ENCODE data around the gene ATP6V1G2. TPM values are rescaled to one million over a fixed set of nuclear protein-coding genes. Genes with fewer than 3 reads are reported as not detected.

ATP6V1G2 gene
- total and polyA plus RNA-seq, 2 experiments from 2014 or later, result 2.4 to 2.7 TPM

DNA sequence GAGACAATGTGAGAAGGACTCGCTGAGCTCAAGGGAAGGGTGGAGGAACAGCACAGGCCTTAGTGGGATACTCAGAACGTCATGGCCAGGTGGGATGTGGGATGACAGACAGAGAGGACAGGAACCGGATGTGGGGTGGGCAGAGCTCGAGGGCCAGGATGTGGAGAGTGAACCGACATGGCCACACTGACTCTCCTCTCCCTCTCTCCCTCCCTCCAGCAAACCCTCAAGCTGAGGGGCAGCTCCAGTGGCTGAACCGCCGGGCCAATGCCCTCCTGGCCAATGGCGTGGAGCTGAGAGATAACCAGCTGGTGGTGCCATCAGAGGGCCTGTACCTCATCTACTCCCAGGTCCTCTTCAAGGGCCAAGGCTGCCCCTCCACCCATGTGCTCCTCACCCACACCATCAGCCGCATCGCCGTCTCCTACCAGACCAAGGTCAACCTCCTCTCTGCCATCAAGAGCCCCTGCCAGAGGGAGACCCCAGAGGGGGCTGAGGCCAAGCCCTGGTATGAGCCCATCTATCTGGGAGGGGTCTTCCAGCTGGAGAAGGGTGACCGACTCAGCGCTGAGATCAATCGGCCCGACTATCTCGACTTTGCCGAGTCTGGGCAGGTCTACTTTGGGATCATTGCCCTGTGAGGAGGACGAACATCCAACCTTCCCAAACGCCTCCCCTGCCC is 30.6 kb upstream of the ATP6V1G2 start:
- Histone ChIP-seq H3K4me3 (no peak overlapping the region), H3K9me2 (ENCODE audit: insufficient read depth) (no peaks in the 10 kb centered on the region), H3K27ac (ENCODE audit: low read depth) (no peak overlapping the region), H3K36me3 (ENCODE audit: insufficient read depth) (no peaks in the 10 kb centered on the region), H3K79me2 (replicated peaks; ENCODE audit: insufficient read depth) (no peaks in the 10 kb centered on the region), H4K20me1 (replicated peaks; ENCODE audit: insufficient read depth) (no peaks in the 10 kb centered on the region), H3K4me2 (no peak overlapping the region), H3K27me3 (ENCODE audit: insufficient read depth) (peaks cover 18% of the 10 kb centered on the region), H3F3A (replicated peaks; ENCODE audit: low read depth) (no peaks in the 10 kb centered on the region), H2AFZ (no peak overlapping the region), H3K4me1 (ENCODE audit: insufficient read depth) (peaks cover 4% of the 10 kb centered on the region; the same call in 1 of the 2 replicates)
- Mint-ChIP-seq H3K27me3 (ENCODE audit: insufficient read depth, low read depth, poor library complexity) (peaks cover 40% of the 10 kb centered on the region), H3K4me1 (peaks cover 27% of the 10 kb centered on the region), H3K4me3 (no peak overlapping the region), H3K36me3 (ENCODE audit: low read depth) (no peaks in the 10 kb centered on the region; the same call in 2 of the 3 replicates), H3K27ac (no peak overlapping the region), H3K9me3 (peaks cover 3% of the 10 kb centered on the region; the same call in 2 of the 3 replicates)
- ATAC-seq (no peak), DNase-seq (ENCODE audit: low spot score) (no peak)
- TF ChIP-seq ZNF331 (CRISPR knock-in tag; IDR thresholded peaks at IDR 0.05; ENCODE audit: low read depth) (no peak), CREB1 (CRISPR knock-in tag; IDR thresholded peaks at IDR 0.05; ENCODE audit: low read depth) (no peak), EZH2phosphoT487 (IDR thresholded peaks at IDR 0.05; ENCODE audit: unreplicated experiment) (no peak), EZH2 (IDR thresholded peaks at IDR 0.05; ENCODE audit: low read depth, unreplicated experiment) (no peak), STAT1 (IDR thresholded peaks at IDR 0.05; ENCODE audit: unreplicated experiment) (no peak), POLR2AphosphoS5 (IDR thresholded peaks at IDR 0.05; ENCODE audit: low read depth) (no peak)
- TF ChIP-seq, protein P1, sequence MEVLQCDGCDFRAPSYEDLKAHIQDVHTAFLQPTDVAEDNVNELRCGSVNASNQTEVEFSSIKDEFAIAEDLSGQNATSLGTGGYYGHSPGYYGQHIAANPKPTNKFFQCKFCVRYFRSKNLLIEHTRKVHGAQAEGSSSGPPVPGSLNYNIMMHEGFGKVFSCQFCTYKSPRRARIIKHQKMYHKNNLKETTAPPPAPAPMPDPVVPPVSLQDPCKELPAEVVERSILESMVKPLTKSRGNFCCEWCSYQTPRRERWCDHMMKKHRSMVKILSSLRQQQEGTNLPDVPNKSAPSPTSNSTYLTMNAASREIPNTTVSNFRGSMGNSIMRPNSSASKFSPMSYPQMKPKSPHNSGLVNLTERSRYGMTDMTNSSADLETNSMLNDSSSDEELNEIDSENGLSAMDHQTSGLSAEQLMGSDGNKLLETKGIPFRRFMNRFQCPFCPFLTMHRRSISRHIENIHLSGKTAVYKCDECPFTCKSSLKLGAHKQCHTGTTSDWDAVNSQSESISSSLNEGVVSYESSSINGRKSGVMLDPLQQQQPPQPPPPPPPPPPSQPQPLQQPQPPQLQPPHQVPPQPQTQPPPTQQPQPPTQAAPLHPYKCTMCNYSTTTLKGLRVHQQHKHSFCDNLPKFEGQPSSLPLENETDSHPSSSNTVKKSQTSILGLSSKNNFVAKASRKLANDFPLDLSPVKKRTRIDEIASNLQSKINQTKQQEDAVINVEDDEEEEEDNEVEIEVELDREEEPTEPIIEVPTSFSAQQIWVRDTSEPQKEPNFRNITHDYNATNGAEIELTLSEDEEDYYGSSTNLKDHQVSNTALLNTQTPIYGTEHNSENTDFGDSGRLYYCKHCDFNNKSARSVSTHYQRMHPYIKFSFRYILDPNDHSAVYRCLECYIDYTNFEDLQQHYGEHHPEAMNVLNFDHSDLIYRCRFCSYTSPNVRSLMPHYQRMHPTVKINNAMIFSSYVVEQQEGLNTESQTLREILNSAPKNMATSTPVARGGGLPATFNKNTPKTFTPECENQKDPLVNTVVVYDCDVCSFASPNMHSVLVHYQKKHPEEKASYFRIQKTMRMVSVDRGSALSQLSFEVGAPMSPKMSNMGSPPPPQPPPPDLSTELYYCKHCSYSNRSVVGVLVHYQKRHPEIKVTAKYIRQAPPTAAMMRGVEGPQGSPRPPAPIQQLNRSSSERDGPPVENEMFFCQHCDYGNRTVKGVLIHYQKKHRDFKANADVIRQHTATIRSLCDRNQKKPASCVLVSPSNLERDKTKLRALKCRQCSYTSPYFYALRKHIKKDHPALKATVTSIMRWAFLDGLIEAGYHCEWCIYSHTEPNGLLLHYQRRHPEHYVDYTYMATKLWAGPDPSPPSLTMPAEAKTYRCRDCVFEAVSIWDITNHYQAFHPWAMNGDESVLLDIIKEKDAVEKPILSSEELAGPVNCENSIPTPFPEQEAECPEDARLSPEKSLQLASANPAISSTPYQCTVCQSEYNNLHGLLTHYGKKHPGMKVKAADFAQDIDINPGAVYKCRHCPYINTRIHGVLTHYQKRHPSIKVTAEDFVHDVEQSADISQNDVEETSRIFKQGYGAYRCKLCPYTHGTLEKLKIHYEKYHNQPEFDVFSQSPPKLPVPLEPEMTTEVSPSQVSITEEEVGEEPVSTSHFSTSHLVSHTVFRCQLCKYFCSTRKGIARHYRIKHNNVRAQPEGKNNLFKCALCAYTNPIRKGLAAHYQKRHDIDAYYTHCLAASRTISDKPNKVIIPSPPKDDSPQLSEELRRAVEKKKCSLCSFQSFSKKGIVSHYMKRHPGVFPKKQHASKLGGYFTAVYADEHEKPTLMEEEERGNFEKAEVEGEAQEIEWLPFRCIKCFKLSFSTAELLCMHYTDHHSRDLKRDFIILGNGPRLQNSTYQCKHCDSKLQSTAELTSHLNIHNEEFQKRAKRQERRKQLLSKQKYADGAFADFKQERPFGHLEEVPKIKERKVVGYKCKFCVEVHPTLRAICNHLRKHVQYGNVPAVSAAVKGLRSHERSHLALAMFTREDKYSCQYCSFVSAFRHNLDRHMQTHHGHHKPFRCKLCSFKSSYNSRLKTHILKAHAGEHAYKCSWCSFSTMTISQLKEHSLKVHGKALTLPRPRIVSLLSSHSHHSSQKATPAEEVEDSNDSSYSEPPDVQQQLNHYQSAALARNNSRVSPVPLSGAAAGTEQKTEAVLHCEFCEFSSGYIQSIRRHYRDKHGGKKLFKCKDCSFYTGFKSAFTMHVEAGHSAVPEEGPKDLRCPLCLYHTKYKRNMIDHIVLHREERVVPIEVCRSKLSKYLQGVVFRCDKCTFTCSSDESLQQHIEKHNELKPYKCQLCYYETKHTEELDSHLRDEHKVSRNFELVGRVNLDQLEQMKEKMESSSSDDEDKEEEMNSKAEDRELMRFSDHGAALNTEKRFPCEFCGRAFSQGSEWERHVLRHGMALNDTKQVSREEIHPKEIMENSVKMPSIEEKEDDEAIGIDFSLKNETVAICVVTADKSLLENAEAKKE (CRISPR knock-in tag; IDR thresholded peaks at IDR 0.05), result no peak
- TF ChIP-seq, protein P2, sequence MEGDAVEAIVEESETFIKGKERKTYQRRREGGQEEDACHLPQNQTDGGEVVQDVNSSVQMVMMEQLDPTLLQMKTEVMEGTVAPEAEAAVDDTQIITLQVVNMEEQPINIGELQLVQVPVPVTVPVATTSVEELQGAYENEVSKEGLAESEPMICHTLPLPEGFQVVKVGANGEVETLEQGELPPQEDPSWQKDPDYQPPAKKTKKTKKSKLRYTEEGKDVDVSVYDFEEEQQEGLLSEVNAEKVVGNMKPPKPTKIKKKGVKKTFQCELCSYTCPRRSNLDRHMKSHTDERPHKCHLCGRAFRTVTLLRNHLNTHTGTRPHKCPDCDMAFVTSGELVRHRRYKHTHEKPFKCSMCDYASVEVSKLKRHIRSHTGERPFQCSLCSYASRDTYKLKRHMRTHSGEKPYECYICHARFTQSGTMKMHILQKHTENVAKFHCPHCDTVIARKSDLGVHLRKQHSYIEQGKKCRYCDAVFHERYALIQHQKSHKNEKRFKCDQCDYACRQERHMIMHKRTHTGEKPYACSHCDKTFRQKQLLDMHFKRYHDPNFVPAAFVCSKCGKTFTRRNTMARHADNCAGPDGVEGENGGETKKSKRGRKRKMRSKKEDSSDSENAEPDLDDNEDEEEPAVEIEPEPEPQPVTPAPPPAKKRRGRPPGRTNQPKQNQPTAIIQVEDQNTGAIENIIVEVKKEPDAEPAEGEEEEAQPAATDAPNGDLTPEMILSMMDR (conservative IDR thresholded peaks at IDR 0.05; ENCODE audit: low read depth in 2 of 2), result no peak
- TF ChIP-seq, protein P3, sequence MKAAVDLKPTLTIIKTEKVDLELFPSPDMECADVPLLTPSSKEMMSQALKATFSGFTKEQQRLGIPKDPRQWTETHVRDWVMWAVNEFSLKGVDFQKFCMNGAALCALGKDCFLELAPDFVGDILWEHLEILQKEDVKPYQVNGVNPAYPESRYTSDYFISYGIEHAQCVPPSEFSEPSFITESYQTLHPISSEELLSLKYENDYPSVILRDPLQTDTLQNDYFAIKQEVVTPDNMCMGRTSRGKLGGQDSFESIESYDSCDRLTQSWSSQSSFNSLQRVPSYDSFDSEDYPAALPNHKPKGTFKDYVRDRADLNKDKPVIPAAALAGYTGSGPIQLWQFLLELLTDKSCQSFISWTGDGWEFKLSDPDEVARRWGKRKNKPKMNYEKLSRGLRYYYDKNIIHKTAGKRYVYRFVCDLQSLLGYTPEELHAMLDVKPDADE (IDR thresholded peaks at IDR 0.05), result no peak

Measured in GM23338 (cell line).